GM12878 (cell line): ENCODE results near the gene VGLL4. TPM values are rescaled to one million over a fixed set of nuclear protein-coding genes. Genes with fewer than 3 reads are reported as not detected.

Experiments
- ATF7 ChIP-seq: fragments of 450-650 bp; IDR thresholded peaks from 2 replicates; pipeline ENCODE4 v1.6.1; 2016; ENCODE audit warnings: low read depth, mild to moderate bottlenecking
- BCL11A ChIP-seq: IDR thresholded peaks from 2 replicates; pipeline ENCODE4 v1.6.1; 2011; ENCODE audit warnings: low read depth, low read length
- BHLHE40 ChIP-seq, 2 experiments: fragments of 450-650 bp in 1 of 2; IDR thresholded peaks; 2 replicates each; pipeline ENCODE4 v1.6.1; 2011 to 2017; ENCODE audit warnings: low read depth in 2 of 2, borderline replicate concordance in 1 of 2, improper control_type of control experiment in 1 of 2, low read length in 1 of 2, mild to moderate bottlenecking in 1 of 2
- IKZF1 ChIP-seq: fragments of 450-650 bp; conservative IDR thresholded peaks from 2 replicates; pipeline ENCODE4 v1.6.1; 2017; ENCODE audit warnings: antibody characterized with exemption, mild to moderate bottlenecking
- IKZF2 ChIP-seq, 2 experiments: fragments of 450-650 bp; IDR thresholded peaks; 2 replicates each; pipeline ENCODE4 v1.6.1; 2017; ENCODE audit warnings: mild to moderate bottlenecking in 2 of 2, moderate library complexity in 2 of 2
- JUNB ChIP-seq: IDR thresholded peaks from 2 replicates; pipeline ENCODE4 v1.6.1; 2016; ENCODE audit warnings: antibody characterized with exemption, mild to moderate bottlenecking
- MEF2B ChIP-seq: fragments of 450-650 bp; IDR thresholded peaks from 2 replicates; pipeline ENCODE4 v1.6.1; 2018; ENCODE audit warnings: mild to moderate bottlenecking, moderate library complexity; ENCODE audit not compliant: partially characterized antibody, poor library complexity, severe bottlenecking
- MYB ChIP-seq: fragments of 150-350 bp; IDR thresholded peaks from 2 replicates; pipeline ENCODE4 v1.6.1; 2014; ENCODE audit warnings: mild to moderate bottlenecking, low read depth, low read length, borderline replicate concordance
- NBN ChIP-seq: fragments of 450-650 bp; IDR thresholded peaks from 2 replicates; pipeline ENCODE4 v1.6.1; 2016
- NR2C1 ChIP-seq: fragments of 450-650 bp; IDR thresholded peaks from 2 replicates; pipeline ENCODE4 v1.6.1; 2017; ENCODE audit warnings: antibody characterized with exemption, mild to moderate bottlenecking, moderate library complexity
- NR2F1 ChIP-seq: fragments of 450-650 bp; conservative IDR thresholded peaks from 2 replicates; pipeline ENCODE4 v1.6.1; 2017; ENCODE audit warnings: mild to moderate bottlenecking
- PML ChIP-seq: IDR thresholded peaks from 2 replicates; pipeline ENCODE4 v1.6.1; 2012; ENCODE audit warnings: low read length, inconsistent platforms
- RFX5 ChIP-seq: IDR thresholded peaks from 2 replicates; pipeline ENCODE4 v1.6.1; 2011; ENCODE audit warnings: low read depth, low read length, improper control_type of control experiment
- ZBTB11 ChIP-seq: fragments of 450-650 bp; formaldehyde crosslinking; IDR thresholded peaks from 2 replicates; pipeline ENCODE4 v1.5.0; 2022; ENCODE audit warnings: mild to moderate bottlenecking, missing genetic modification characterization
- polyA plus RNA-seq, 11 experiments: library from polyadenylated mRNA; depleted of rRNA in 4 of 11; unstranded in 6 of 11; stranded (reverse) in 5 of 11; fragments of >200 nt; fragmentation: Nextera tagmentation in 4 of 11; fragmentation: Illumina TruSeq in 1 of 11; extraction: Ambion mirVana in 4 of 11; extraction: Trizol in 1 of 11; gene quantifications; 1 replicate in 1 of 11; 2 replicates in 10 of 11; pipeline versions ENCODE4 v1.2.1 to v1.2.3, GENCODE V29; 2011 to 2016; ENCODE audit warnings: inconsistent platforms in 2 of 11, missing spikeins in 2 of 11, low read depth in 1 of 11
- total RNA-seq, 4 experiments: library from RNA; depleted of rRNA in 3 of 4; stranded (reverse); fragments of >200 nt in 3 of 4; fragmentation: Illumina TruSeq in 1 of 4; extraction: Trizol in 1 of 4; gene quantifications; 2 replicates each; pipeline versions ENCODE4 v1.2.1 to v1.2.3, GENCODE V29; 2013 to 2021
- TF ChIP-seq, protein P1 (sequence below): fragments of 450-650 bp; formaldehyde crosslinking; IDR thresholded peaks from 2 replicates; pipeline ENCODE4 v1.4.0; 2022; ENCODE audit warnings: mild to moderate bottlenecking, moderate library complexity
- TF ChIP-seq, protein P2 (sequence below): IDR thresholded peaks from 2 replicates; pipeline ENCODE4 v1.6.1; 2012; ENCODE audit warnings: low read length, inconsistent platforms
- TF ChIP-seq, protein P3 (sequence below): fragments of 450-650 bp; IDR thresholded peaks from 2 replicates; pipeline ENCODE4 v1.6.1; 2017; ENCODE audit warnings: mild to moderate bottlenecking, moderate library complexity
- TF ChIP-seq, protein P4 (sequence below): fragments of 150-350 bp; IDR thresholded peaks from 2 replicates; pipeline ENCODE4 v1.6.1; 2014; ENCODE audit warnings: mild to moderate bottlenecking, low read depth, low read length

VGLL4 gene
- total and polyA plus RNA-seq, 10 of the 15 experiments (the other 5 are each of a cell fraction or from before 2014, with no cell fraction given): 0.44 to 38.1 (median 16.1) TPM

DNA sequence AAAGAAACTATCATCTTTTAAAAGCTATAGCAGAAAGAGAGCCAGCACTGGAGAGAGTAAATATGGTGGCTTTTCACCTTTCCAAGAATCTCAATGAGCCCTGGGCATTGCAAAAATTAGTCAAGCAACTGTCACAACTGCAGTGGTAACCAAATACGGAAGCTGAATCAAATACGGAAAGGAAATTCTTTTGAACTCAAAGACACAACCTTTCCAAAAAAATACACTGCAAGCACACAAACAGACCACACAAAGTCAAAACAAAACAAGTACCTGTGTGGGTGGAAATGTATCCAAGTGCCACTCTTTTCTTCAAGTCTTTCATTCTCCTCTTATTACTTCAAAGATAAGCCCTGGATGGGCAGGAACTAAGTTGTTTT, 17.6 kb downstream of the VGLL4 start (continued):
- peak; percentile 84 for TF ChIP-seq NBN
- TF ChIP-seq, protein P1, sequence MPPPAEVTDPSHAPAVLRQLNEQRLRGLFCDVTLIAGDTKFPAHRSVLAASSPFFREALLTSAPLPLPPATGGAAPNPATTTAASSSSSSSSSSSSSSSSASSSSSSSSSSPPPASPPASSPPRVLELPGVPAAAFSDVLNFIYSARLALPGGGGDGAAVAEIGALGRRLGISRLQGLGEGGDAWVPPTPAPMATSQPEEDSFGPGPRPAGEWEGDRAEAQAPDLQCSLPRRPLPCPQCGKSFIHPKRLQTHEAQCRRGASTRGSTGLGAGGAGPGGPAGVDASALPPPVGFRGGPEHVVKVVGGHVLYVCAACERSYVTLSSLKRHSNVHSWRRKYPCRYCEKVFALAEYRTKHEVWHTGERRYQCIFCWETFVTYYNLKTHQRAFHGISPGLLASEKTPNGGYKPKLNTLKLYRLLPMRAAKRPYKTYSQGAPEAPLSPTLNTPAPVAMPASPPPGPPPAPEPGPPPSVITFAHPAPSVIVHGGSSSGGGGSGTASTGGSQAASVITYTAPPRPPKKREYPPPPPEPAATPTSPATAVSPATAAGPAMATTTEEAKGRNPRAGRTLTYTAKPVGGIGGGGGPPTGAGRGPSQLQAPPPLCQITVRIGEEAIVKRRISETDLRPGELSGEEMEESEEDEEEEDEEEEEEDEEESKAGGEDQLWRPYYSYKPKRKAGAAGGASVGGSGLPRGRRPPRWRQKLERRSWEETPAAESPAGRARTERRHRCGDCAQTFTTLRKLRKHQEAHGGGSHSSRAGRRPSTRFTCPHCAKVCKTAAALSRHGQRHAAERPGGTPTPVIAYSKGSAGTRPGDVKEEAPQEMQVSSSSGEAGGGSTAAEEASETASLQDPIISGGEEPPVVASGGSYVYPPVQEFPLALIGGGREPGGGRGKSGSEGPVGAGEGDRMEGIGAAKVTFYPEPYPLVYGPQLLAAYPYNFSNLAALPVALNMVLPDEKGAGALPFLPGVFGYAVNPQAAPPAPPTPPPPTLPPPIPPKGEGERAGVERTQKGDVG (CRISPR knock-in tag): no peak
- peak; percentile 97 to 98 for TF ChIP-seq IKZF2 (IDR thresholded peaks at IDR 0.05)
- TF ChIP-seq, protein P2, sequence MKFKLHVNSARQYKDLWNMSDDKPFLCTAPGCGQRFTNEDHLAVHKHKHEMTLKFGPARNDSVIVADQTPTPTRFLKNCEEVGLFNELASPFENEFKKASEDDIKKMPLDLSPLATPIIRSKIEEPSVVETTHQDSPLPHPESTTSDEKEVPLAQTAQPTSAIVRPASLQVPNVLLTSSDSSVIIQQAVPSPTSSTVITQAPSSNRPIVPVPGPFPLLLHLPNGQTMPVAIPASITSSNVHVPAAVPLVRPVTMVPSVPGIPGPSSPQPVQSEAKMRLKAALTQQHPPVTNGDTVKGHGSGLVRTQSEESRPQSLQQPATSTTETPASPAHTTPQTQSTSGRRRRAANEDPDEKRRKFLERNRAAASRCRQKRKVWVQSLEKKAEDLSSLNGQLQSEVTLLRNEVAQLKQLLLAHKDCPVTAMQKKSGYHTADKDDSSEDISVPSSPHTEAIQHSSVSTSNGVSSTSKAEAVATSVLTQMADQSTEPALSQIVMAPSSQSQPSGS: peak; percentile 93
- peak; percentile 76 for TF ChIP-seq ATF7
- peak; percentile 87 for TF ChIP-seq BCL11A
- TF ChIP-seq BHLHE40 (IDR thresholded peaks at IDR 0.05; ENCODE audit: borderline replicate concordance in 1 of 2, low read depth in 2 of 2, low read length in 1 of 2): peak; percentile 17 to 50; a peak in 2 of 4 replicates
- TF ChIP-seq, protein P3, sequence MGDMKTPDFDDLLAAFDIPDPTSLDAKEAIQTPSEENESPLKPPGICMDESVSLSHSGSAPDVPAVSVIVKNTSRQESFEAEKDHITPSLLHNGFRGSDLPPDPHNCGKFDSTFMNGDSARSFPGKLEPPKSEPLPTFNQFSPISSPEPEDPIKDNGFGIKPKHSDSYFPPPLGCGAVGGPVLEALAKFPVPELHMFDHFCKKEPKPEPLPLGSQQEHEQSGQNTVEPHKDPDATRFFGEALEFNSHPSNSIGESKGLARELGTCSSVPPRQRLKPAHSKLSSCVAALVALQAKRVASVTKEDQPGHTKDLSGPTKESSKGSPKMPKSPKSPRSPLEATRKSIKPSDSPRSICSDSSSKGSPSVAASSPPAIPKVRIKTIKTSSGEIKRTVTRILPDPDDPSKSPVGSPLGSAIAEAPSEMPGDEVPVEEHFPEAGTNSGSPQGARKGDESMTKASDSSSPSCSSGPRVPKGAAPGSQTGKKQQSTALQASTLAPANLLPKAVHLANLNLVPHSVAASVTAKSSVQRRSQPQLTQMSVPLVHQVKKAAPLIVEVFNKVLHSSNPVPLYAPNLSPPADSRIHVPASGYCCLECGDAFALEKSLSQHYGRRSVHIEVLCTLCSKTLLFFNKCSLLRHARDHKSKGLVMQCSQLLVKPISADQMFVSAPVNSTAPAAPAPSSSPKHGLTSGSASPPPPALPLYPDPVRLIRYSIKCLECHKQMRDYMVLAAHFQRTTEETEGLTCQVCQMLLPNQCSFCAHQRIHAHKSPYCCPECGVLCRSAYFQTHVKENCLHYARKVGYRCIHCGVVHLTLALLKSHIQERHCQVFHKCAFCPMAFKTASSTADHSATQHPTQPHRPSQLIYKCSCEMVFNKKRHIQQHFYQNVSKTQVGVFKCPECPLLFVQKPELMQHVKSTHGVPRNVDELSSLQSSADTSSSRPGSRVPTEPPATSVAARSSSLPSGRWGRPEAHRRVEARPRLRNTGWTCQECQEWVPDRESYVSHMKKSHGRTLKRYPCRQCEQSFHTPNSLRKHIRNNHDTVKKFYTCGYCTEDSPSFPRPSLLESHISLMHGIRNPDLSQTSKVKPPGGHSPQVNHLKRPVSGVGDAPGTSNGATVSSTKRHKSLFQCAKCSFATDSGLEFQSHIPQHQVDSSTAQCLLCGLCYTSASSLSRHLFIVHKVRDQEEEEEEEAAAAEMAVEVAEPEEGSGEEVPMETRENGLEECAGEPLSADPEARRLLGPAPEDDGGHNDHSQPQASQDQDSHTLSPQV: no peak
- TF ChIP-seq ZBTB11 (CRISPR knock-in tag): no peak
- peak; percentile 80 for TF ChIP-seq PML
- peak; percentile 67 for TF ChIP-seq NR2F1
- no peak for TF ChIP-seq NR2C1
- peak; percentile 86 for TF ChIP-seq MYB
- TF ChIP-seq, protein P4, sequence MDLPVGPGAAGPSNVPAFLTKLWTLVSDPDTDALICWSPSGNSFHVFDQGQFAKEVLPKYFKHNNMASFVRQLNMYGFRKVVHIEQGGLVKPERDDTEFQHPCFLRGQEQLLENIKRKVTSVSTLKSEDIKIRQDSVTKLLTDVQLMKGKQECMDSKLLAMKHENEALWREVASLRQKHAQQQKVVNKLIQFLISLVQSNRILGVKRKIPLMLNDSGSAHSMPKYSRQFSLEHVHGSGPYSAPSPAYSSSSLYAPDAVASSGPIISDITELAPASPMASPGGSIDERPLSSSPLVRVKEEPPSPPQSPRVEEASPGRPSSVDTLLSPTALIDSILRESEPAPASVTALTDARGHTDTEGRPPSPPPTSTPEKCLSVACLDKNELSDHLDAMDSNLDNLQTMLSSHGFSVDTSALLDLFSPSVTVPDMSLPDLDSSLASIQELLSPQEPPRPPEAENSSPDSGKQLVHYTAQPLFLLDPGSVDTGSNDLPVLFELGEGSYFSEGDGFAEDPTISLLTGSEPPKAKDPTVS: no peak
- TF ChIP-seq MEF2B: peak; percentile 79
- peak; percentile 97 for TF ChIP-seq JUNB
- TF ChIP-seq IKZF1: peak; percentile 96
- no peak for TF ChIP-seq RFX5
